Activated gamma-delta T cell treated with Interleukin-2 at 50 U/mL for 16 hours (primary cell): ENCODE measurements around the gene CITED2.

Source experiments
- DNase-seq: peaks from one replicate; pipeline ENCODE4 v3.0.0-alpha.2; 2020

Gene CITED2

DNA sequence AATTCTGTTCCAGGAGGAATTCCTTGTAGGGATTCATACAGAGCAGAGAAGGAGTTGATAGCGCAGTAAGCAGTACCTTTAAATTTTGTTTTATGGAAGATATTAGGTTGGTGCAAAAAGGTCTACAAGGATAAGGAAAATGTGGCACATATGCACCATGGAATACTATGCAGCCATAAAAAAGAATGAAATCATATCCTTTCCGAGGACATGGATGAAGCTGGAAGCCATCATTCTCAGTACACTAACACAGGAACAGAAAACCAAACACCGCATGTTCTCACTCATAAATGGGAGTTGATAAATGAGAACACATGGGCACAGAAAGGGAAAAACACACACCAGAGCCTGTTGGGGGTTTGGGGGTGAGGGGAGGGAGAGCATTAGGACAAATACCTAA lies 45.2 kb downstream of the CITED2 start:
- no peak for DNase-seq

DNA sequence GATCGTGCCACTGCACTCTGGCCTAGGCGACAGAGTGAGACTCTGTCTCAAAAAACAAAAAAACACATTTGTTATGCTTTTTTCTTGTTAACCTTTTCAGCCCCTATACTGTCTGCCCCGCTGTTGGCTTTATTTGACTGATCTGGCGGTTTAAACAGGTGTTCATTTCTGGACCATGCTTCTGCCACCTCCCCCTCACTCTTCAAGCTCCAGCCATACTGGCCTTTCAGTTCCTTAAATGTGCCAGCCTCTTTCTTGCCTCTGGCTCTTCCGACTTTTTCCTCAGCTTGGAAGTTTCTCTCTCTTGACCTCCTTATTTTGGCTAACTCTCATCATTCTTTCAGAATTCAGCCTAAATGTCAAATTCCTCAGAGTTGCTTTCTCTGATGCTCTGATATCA lies 47.4 kb downstream of the CITED2 start:
- DNase-seq, result no peak

DNA sequence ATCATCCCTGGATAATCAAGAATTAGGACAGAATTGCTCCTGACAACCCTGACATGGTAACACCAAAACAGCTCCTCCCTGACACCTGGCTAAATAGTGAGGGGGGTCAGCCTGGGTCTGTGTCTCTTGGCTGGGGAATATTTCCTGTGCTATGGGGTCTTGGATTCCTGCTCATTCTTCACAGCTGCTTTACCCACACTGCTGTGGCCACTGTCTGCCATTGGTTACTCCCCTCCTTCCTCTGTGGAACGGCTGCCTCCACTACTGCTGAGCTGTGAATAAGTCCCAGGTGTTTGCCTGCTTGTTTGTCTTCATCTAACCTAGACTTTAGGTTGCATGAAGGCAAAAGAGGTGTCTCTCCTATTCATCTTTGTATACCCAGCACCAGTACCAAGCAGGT lies 48.8 kb downstream of the CITED2 start:
- no peak for DNase-seq

DNA sequence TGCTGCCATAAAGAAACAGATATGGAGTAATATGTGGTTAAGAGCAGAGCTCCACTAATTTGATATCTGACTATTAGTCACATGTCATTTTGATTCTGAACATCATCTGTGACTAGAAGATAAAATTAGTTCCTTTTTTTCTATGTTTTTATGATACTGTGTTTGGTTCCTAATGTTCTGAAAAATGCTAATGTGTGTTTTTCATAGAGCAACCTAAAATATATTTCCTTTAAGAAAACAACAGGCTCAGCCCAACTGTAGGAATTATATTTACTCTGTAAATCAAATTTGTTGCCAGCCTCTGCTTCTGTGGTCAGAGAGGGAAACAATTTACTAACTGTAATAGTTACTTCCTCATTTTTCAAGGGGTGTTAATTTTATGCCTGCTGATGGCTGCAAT lies 49.3 kb downstream of the CITED2 start:
- DNase-seq, result no peak

DNA sequence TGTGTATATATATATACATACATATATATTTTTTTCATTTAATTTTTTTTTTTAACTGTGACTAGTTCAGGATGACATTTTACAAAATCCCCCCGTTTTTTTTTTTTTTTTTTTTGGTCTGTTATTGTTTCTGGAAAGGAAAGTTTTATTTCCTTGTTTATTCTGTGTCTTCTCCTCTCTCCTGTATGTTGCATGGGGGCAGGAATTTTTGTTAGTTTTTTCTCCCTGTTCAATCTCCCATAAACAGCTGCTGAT lies 50.2 kb downstream of the CITED2 start:
- no peak for DNase-seq

DNA sequence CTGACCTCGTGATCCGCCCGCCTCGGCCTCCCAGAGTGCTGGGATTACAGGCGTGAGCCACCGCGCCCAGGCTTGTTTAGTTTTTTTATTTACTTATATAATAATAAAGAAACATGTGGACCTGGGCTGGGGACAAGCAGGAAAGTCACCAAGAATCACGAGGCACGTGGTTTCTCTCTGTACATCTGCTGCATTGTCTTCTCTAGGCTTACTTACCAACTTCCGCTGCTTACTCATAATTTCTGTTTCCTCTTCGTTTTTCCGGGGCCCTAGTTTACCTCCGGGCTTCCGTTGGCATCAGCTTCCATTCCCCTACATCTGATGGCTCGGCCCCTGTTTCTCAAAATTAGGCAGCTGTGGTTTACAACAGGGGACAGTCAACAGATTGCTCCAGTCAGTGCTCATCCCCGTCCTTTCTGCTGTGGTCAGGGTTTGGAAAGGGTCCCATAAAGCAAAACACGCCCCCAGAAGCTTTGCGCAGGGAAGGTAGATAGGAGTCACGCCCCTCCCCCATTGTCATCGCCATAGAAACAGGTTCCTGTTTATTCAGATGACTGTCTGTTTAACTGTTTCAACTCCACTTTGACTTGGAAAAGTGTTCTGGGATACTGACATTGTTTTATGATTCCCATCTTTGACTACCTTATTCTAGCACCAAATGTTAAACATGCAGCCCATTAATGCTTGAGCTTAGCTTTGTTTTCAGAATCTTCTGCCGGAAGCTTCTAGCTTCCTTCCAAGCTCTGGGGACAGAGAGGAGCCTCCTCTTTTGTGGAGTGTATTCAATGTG lies 50.7 kb downstream of the CITED2 start:
- peak; percentile 68 for DNase-seq
